PC-3 (cell line): ENCODE measurements around the gene PTTG1IP2.

Source experiments
- EZH2phosphoT487 ChIP-seq: fragments of 300-600 bp; sonication (generic); IDR thresholded peaks from 2 replicates; pipeline ENCODE4 v1.6.1; 2018; ENCODE audit warnings: mild to moderate bottlenecking, antibody characterized with exemption, low read length, borderline replicate concordance
- TF ChIP-seq, protein P1 (sequence below): fragments of 300-600 bp; sonication (generic); conservative IDR thresholded peaks from 2 replicates; pipeline ENCODE4 v1.5.1; 2017; ENCODE audit warnings: antibody characterized with exemption, low read depth, mild to moderate bottlenecking, low read length

DNA sequence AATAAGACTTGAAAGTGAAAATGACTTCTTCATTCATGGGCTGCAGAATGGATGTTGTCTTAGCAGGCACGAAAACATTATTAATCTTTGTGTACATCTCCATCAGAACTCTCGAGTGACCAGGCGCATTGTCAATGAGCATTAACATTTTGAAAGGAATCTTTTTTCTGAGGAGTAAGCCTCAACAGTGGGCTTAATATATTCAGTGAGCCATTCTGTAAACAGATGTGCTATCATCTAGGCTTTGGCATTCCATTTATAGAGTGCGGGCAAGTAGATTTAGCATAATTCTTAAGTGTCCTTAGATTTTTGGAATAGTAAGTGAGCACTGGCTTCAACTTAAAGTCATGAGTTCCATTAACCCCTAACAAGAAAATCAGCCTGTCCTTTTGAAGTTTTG lies 33.1 kb downstream of the PTTG1IP2 start:
- TF ChIP-seq, protein P1, sequence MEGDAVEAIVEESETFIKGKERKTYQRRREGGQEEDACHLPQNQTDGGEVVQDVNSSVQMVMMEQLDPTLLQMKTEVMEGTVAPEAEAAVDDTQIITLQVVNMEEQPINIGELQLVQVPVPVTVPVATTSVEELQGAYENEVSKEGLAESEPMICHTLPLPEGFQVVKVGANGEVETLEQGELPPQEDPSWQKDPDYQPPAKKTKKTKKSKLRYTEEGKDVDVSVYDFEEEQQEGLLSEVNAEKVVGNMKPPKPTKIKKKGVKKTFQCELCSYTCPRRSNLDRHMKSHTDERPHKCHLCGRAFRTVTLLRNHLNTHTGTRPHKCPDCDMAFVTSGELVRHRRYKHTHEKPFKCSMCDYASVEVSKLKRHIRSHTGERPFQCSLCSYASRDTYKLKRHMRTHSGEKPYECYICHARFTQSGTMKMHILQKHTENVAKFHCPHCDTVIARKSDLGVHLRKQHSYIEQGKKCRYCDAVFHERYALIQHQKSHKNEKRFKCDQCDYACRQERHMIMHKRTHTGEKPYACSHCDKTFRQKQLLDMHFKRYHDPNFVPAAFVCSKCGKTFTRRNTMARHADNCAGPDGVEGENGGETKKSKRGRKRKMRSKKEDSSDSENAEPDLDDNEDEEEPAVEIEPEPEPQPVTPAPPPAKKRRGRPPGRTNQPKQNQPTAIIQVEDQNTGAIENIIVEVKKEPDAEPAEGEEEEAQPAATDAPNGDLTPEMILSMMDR: no peak
- TF ChIP-seq EZH2phosphoT487: no peak
